Neural progenitor cell (in vitro differentiated cells): ENCODE measurements around the gene ALDH3A1.

Experiments used
- EZH2 ChIP-seq: fragments of 200-600 bp; sonication (generic); IDR thresholded peaks from 2 replicates; pipeline ENCODE4 v1.6.1; 2017; ENCODE audit warnings: antibody characterized with exemption, mild to moderate bottlenecking, moderate library complexity
- EZH2phosphoT487 ChIP-seq: fragments of 200-600 bp; sonication (generic); IDR thresholded peaks from 2 replicates; pipeline ENCODE4 v1.6.1; 2017; ENCODE audit warnings: antibody characterized with exemption
- TF ChIP-seq, protein P1 (sequence below): fragments of 200-600 bp; sonication (generic); IDR thresholded peaks from 2 replicates; pipeline ENCODE4 v1.5.1; 2017; ENCODE audit warnings: antibody characterized with exemption, mild to moderate bottlenecking

DNA sequence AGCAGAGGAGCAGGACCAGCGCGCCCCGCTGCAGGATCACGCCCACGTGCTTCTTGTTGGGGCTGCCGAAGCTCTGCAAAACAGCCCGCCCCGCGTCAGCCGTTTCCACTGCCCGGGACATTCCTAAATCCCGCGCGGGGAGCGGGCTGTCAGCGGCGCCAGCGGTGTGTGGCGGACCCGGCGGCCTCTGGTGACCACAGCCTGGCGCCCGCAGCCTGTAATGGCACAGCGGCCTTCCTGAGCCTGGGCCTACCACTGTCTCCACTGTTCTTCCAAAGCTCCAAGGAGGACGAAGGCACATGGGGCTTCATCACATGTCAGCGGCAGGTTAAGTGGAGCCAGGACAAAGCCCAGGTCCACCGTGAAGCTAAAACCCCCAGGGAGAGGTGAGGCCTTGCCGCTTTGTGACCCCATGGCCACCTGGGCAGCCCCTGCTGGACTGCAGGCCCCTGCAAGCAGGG is 34.2 kb downstream of the ALDH3A1 start:
- TF ChIP-seq, protein P1, sequence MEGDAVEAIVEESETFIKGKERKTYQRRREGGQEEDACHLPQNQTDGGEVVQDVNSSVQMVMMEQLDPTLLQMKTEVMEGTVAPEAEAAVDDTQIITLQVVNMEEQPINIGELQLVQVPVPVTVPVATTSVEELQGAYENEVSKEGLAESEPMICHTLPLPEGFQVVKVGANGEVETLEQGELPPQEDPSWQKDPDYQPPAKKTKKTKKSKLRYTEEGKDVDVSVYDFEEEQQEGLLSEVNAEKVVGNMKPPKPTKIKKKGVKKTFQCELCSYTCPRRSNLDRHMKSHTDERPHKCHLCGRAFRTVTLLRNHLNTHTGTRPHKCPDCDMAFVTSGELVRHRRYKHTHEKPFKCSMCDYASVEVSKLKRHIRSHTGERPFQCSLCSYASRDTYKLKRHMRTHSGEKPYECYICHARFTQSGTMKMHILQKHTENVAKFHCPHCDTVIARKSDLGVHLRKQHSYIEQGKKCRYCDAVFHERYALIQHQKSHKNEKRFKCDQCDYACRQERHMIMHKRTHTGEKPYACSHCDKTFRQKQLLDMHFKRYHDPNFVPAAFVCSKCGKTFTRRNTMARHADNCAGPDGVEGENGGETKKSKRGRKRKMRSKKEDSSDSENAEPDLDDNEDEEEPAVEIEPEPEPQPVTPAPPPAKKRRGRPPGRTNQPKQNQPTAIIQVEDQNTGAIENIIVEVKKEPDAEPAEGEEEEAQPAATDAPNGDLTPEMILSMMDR, result no peak
- TF ChIP-seq EZH2, result no peak
- no peak for TF ChIP-seq EZH2phosphoT487
